Measurements from ENCODE around the gene SMAD9.

DNA sequence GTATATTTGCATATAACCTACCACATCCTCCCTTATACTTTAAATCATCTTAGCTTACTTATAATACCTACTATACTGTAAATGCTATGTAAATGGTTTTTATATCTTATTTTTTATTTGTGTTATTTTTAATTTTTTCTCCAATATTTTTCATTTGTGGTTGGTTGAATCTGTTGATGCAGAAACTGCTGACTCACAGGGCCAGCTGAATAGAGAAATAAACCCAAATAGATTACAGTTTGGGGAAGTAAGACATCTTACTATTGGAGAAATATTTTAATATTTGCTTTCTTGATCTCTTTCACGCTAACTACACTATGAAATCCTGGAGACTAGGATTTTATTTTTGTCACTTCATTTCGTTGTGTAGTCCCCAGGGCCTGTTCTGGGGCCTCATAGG, 7.1 kb downstream of the SMAD9 start:
- TF ChIP-seq CAMTA2 (CRISPR knock-in tag; conservative IDR thresholded peaks at IDR 0.05), result no peak
- TF ChIP-seq, protein P1, sequence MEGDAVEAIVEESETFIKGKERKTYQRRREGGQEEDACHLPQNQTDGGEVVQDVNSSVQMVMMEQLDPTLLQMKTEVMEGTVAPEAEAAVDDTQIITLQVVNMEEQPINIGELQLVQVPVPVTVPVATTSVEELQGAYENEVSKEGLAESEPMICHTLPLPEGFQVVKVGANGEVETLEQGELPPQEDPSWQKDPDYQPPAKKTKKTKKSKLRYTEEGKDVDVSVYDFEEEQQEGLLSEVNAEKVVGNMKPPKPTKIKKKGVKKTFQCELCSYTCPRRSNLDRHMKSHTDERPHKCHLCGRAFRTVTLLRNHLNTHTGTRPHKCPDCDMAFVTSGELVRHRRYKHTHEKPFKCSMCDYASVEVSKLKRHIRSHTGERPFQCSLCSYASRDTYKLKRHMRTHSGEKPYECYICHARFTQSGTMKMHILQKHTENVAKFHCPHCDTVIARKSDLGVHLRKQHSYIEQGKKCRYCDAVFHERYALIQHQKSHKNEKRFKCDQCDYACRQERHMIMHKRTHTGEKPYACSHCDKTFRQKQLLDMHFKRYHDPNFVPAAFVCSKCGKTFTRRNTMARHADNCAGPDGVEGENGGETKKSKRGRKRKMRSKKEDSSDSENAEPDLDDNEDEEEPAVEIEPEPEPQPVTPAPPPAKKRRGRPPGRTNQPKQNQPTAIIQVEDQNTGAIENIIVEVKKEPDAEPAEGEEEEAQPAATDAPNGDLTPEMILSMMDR (IDR thresholded peaks at IDR 0.05 in 2 of 3, conservative IDR thresholded peaks at IDR 0.05 in 1 of 3; ENCODE audit: insufficient read depth in 2 of 3, low read depth in 1 of 3, low read length in 3 of 3), result no peak
- no peak for TF ChIP-seq AFF4 (CRISPR knock-in tag; IDR thresholded peaks at IDR 0.05)
- TF ChIP-seq, protein P2, sequence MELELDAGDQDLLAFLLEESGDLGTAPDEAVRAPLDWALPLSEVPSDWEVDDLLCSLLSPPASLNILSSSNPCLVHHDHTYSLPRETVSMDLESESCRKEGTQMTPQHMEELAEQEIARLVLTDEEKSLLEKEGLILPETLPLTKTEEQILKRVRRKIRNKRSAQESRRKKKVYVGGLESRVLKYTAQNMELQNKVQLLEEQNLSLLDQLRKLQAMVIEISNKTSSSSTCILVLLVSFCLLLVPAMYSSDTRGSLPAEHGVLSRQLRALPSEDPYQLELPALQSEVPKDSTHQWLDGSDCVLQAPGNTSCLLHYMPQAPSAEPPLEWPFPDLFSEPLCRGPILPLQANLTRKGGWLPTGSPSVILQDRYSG (tag; conservative IDR thresholded peaks at IDR 0.05; ENCODE audit: low read depth), result no peak
- no peak for TF ChIP-seq USF2 (CRISPR knock-in tag; IDR thresholded peaks at IDR 0.05)
- no peak for TF ChIP-seq GTF2A2 (tag; IDR thresholded peaks at IDR 0.05)

Measured in K562 (cell line).